HG02852 (cell line): Measurements from ENCODE around the gene PKNOX1.
"Not testable (repeated sequence)": the region's sequence is repeated elsewhere in the genome, so short reads cannot be mapped to it uniquely, and the experiment has no call there.

ENCODE experiments used
- ATAC-seq: cut with Tn5 transposase; IDR thresholded peaks from one replicate; pipeline ENCODE4 v1.9.1; 2021; ENCODE audit warnings: mild to moderate bottlenecking, moderate library complexity; ENCODE audit not compliant: unreplicated experiment

PKNOX1 gene

GRCh38 chr21:42973991-42974831 lies at the start of gene PKNOX1:
PKNOX1 (plus strand) TSS chr21:42974562; CDS start chr21:43004382, 29,820 bp downstream.
- peak; percentile 81 for ATAC-seq

- no peak for ATAC-seq
Measured at GRCh38 chr21:42925114-42925926, 49.0 kb upstream of the PKNOX1 start, which contains the start of gene ERVH48-1. ERVH48-1 (minus strand) TSS chr21:42925630; CDS start chr21:42919006, 6,624 bp downstream.

GRCh38 chr21:42927474-42928200 lies 46.7 kb upstream of the PKNOX1 start:
- ATAC-seq, result not testable (repeated sequence)

GRCh38 chr21:42929969-42930368 lies 44.4 kb upstream of the PKNOX1 start:
- ATAC-seq, result no peak

- ATAC-seq, result no peak
Measured at GRCh38 chr21:42931560-42932235, 42.7 kb upstream of the PKNOX1 start.

- not testable (repeated sequence) for ATAC-seq
Measured at GRCh38 chr21:42932378-42933136, 41.8 kb upstream of the PKNOX1 start.

- not testable (repeated sequence) for ATAC-seq
Measured at GRCh38 chr21:42933137-42933970, 41.0 kb upstream of the PKNOX1 start.

GRCh38 chr21:42933973-42934372 lies 40.4 kb upstream of the PKNOX1 start:
- not testable (repeated sequence) for ATAC-seq

- ATAC-seq, result not testable (repeated sequence)
Measured at GRCh38 chr21:42936360-42936759, 38.0 kb upstream of the PKNOX1 start.

GRCh38 chr21:42937034-42937940 lies 37.1 kb upstream of the PKNOX1 start:
- not testable (repeated sequence) for ATAC-seq

GRCh38 chr21:42937960-42938605 lies 36.3 kb upstream of the PKNOX1 start:
- ATAC-seq, result no peak

GRCh38 chr21:42938606-42938995 lies 35.8 kb upstream of the PKNOX1 start:
- not testable (repeated sequence) for ATAC-seq

- ATAC-seq, result no peak
Measured at GRCh38 chr21:42939582-42940413, 34.6 kb upstream of the PKNOX1 start.

- no peak for ATAC-seq
Measured at GRCh38 chr21:42941696-42942085, 32.7 kb upstream of the PKNOX1 start.

- no peak for ATAC-seq
Measured at GRCh38 chr21:42942244-42942643, 32.1 kb upstream of the PKNOX1 start.

- not testable (repeated sequence) for ATAC-seq
Measured at GRCh38 chr21:42949094-42949755, 25.1 kb upstream of the PKNOX1 start.
